ENCODE measurements around the gene ARID5B. TPM values are rescaled to one million over a fixed set of nuclear protein-coding genes. Genes with fewer than 3 reads are reported as not detected.

ARID5B gene
- total RNA-seq, 2 experiments from 2014 or later: 26.7 to 28.3 TPM

GRCh38 chr10:62001898-62002297, 100.4 kb downstream of the ARID5B start:
- POLR2A ChIA-PET: interaction anchor here (1.3 kb wide), 1 partner anchor 100 kb away, joined by 3 read pairs; the partner anchor contains the start of gene ARID5B

GRCh38 chr10:62002753-62003152, 101.3 kb downstream of the ARID5B start:
- intact Hi-C loops (cut with micrococcal nuclease): no loop called here
- no peak for ATAC-seq
- Mint-ChIP-seq H3K9me3 (peaks cover 1% of the 10 kb centered on the region), H3K27me3 (no peaks in the 10 kb centered on the region), H3K4me1 (ENCODE audit: low read depth) (peaks cover 63% of the 10 kb centered on the region), H3K36me3 (ENCODE audit: low read depth) (peaks cover 88% of the 10 kb centered on the region), H3K27ac (peak overlapping the region; percentile 69), H3K4me3 (no peak overlapping the region)
- ChIA-PET CTCF (interaction anchor here (1.6 to 2.3 kb wide), 3 partner anchors 9 to 99 kb away, joined by 5 to 9 read pairs (median 5); no protein-coding TSS in a partner anchor), POLR2A (no interaction called here)
- DNase-seq: no peak
- no peak for TF ChIP-seq CTCF (IDR thresholded peaks at IDR 0.05)

More at GRCh38 chr10:62001898-62002297, 100.4 kb downstream of the ARID5B start:
- intact Hi-C loops (cut with micrococcal nuclease): no loop called here
- Mint-ChIP-seq H3K4me1 (ENCODE audit: low read depth) (peaks cover 57% of the 10 kb centered on the region), H3K9me3 (peaks cover 1% of the 10 kb centered on the region), H3K36me3 (ENCODE audit: low read depth) (peaks cover 88% of the 10 kb centered on the region), H3K4me3 (peak overlapping the region; percentile 15), H3K27ac (peak overlapping the region; percentile 69), H3K27me3 (no peaks in the 10 kb centered on the region)
- no peak for TF ChIP-seq CTCF (IDR thresholded peaks at IDR 0.05)
- CTCF ChIA-PET: interaction anchor here (1.3 to 1.7 kb wide), 3 partner anchors 9 to 243 kb away, joined by 3 to 9 read pairs (median 5); no protein-coding TSS in a partner anchor
- ATAC-seq (no peak), DNase-seq (no peak)

GRCh38 chr10:62004042-62004441, 102.5 kb downstream of the ARID5B start:
- Mint-ChIP-seq H3K9me3 (peaks cover 1% of the 10 kb centered on the region), H3K4me1 (ENCODE audit: low read depth) (peaks cover 61% of the 10 kb centered on the region), H3K4me3 (no peak overlapping the region), H3K27me3 (no peaks in the 10 kb centered on the region), H3K27ac (no peak overlapping the region), H3K36me3 (ENCODE audit: low read depth) (peaks cover 84% of the 10 kb centered on the region)
- DNase-seq (no peak), ATAC-seq (no peak)
- TF ChIP-seq CTCF (IDR thresholded peaks at IDR 0.05): no peak
- ChIA-PET POLR2A (interaction anchor here (1.1 kb wide), 1 partner anchor 42 kb away, joined by 4 read pairs; no protein-coding TSS in a partner anchor), CTCF (interaction anchor here (1.0 to 2.3 kb wide), 2 partner anchors 16 to 101 kb away, joined by 4 to 5 read pairs; no protein-coding TSS in a partner anchor)
- intact Hi-C loops (cut with micrococcal nuclease): no loop called here

- CTCF ChIA-PET: interaction anchor here (0.9 kb wide), 1 partner anchor 33 kb away, joined by 3 read pairs; no protein-coding TSS in a partner anchor
- Mint-ChIP-seq H3K9me3 (no peaks in the 10 kb centered on the region), H3K4me1 (ENCODE audit: low read depth) (peaks cover 67% of the 10 kb centered on the region), H3K27me3 (no peaks in the 10 kb centered on the region), H3K27ac (no peak overlapping the region), H3K36me3 (ENCODE audit: low read depth) (peaks cover 81% of the 10 kb centered on the region), H3K4me3 (no peak overlapping the region)
- no peak for DNase-seq
- no peak for ATAC-seq
- no peak for TF ChIP-seq CTCF (IDR thresholded peaks at IDR 0.05)
- POLR2A ChIA-PET: interaction anchor here (0.5 kb wide), 1 partner anchor 432 kb away, joined by 3 read pairs; no protein-coding TSS in a partner anchor
- intact Hi-C loops (cut with micrococcal nuclease): no loop called here
Measured at GRCh38 chr10:62005281-62005680, 103.8 kb downstream of the ARID5B start.

- POLR2A ChIA-PET: interaction anchor here (0.5 kb wide), 1 partner anchor 432 kb away, joined by 3 read pairs; no protein-coding TSS in a partner anchor
- H3K4me1 Mint-ChIP-seq (ENCODE audit: low read depth): peaks cover 65% of the 10 kb centered on the region
- no peak overlapping the region for H3K4me3 Mint-ChIP-seq
Measured at GRCh38 chr10:62005687-62006086, 104.2 kb downstream of the ARID5B start.

More at GRCh38 chr10:62005687-62006086, 104.2 kb downstream of the ARID5B start:
- intact Hi-C loops (cut with micrococcal nuclease): no loop called here
- no peak for TF ChIP-seq CTCF (IDR thresholded peaks at IDR 0.05)
- Mint-ChIP-seq H3K27me3 (no peaks in the 10 kb centered on the region), H3K36me3 (ENCODE audit: low read depth) (peaks cover 81% of the 10 kb centered on the region), H3K9me3 (no peaks in the 10 kb centered on the region), H3K27ac (no peak overlapping the region)
- CTCF ChIA-PET: interaction anchor here (0.9 kb wide), 1 partner anchor 33 kb away, joined by 3 read pairs; no protein-coding TSS in a partner anchor
- no peak for DNase-seq
- no peak for ATAC-seq
